ENCODE measurements around the gene CD37.
"Not testable (repeated sequence)": the region's sequence is repeated elsewhere in the genome, so short reads cannot be mapped to it uniquely, and the experiment has no call there.

The CD37 gene

GRCh38 chr19:49348305-49349189 is 13.3 kb downstream of the CD37 start:
- no peak for DNase-seq

GRCh38 chr19:49349567-49349966 is 14.4 kb downstream of the CD37 start:
- no peak for DNase-seq

- no peak for DNase-seq
These were observed 20.7 kb downstream of the CD37 start for GRCh38 chr19:49355909-49356353.

- DNase-seq, result no peak
These were observed 21.2 kb downstream of the CD37 start for GRCh38 chr19:49356382-49356781.

GRCh38 chr19:49357186-49357585 is 22.0 kb downstream of the CD37 start:
- DNase-seq, result no peak

GRCh38 chr19:49359851-49360820 is 24.9 kb downstream of the CD37 start:
- no peak for DNase-seq

- peak; percentile 4 for DNase-seq
These were observed 26.3 kb downstream of the CD37 start for GRCh38 chr19:49361438-49362047.

- DNase-seq, result peak; percentile 8
These were observed 27.1 kb downstream of the CD37 start, which contains the start of gene TEAD2 for GRCh38 chr19:49362048-49362928. Gene TEAD2 (minus strand): TSS chr19:49362416. CDS start chr19:49360075, 2,341 bp downstream.

- no peak for DNase-seq
These were observed 27.7 kb downstream of the CD37 start for GRCh38 chr19:49362929-49363267.

- DNase-seq, result peak; percentile 94
These were observed 28.3 kb downstream of the CD37 start, which contains the start of gene DKKL1 for GRCh38 chr19:49363268-49364082. Gene DKKL1 (plus strand): TSS chr19:49363877. CDS start chr19:49363999, 122 bp downstream.

GRCh38 chr19:49364083-49364737 is 29.0 kb downstream of the CD37 start:
- DNase-seq, result no peak

GRCh38 chr19:49366110-49366509 is 30.9 kb downstream of the CD37 start:
- DNase-seq, result no peak

GRCh38 chr19:49368711-49369358 is 33.6 kb downstream of the CD37 start:
- DNase-seq, result no peak

GRCh38 chr19:49371184-49371583 is 36.0 kb downstream of the CD37 start:
- DNase-seq, result no peak

- DNase-seq, result not testable (repeated sequence)
These were observed 38.0 kb downstream of the CD37 start for GRCh38 chr19:49373174-49373573.

GRCh38 chr19:49374665-49375434 is 39.6 kb downstream of the CD37 start:
- no peak for DNase-seq

GRCh38 chr19:49378512-49378911 is 43.3 kb downstream of the CD37 start:
- no peak for DNase-seq

GRCh38 chr19:49380391-49380790 is 45.2 kb downstream of the CD37 start:
- DNase-seq, result no peak

GRCh38 chr19:49382639-49383038 is 47.4 kb downstream of the CD37 start:
- DNase-seq, result no peak
